Cardiac muscle cell (in vitro differentiated cells and primary cell): ENCODE measurements around the gene PRKCZ. TPM values are rescaled to one million over a fixed set of nuclear protein-coding genes. Genes with fewer than 3 reads are reported as not detected.

Source experiments
- DNase-seq, 2 donors: peaks; one replicate each; pipeline versions ENCODE4 v3.0.0 to v3.0.0-alpha.2; 2010 to 2017; ENCODE audit warnings: low read depth in 1 of 2, low spot score in 1 of 2
- H3K27ac ChIP-seq: fragments of 200-600 bp; sonication (generic); 2 replicates; pipeline ENCODE4 v1.5.1; 2016
- H3K27me3 ChIP-seq: fragments of 200-600 bp; sonication (generic); 2 replicates; pipeline ENCODE4 v1.6.0; 2016; ENCODE audit warnings: control low read depth
- H3K36me3 ChIP-seq: fragments of 200-600 bp; sonication (generic); 2 replicates; pipeline ENCODE4 v1.5.1; 2016; ENCODE audit warnings: control low read depth
- H3K4me1 ChIP-seq: fragments of 200-600 bp; sonication (generic); 2 replicates; pipeline ENCODE4 v1.8.1; 2017; ENCODE audit warnings: low read depth, mild to moderate bottlenecking, mixed run types
- H3K4me3 ChIP-seq: fragments of 200-600 bp; sonication (generic); 2 replicates; pipeline ENCODE4 v1.5.1; 2016; ENCODE audit warnings: mild to moderate bottlenecking
- H3K9me3 ChIP-seq: fragments of 200-600 bp; sonication (generic); 2 replicates; pipeline ENCODE4 v1.5.1; 2017; ENCODE audit warnings: low read depth, mild to moderate bottlenecking, control low read depth
- polyA plus RNA-seq: library from polyadenylated mRNA; unstranded; fragments of >200 nt; fragmentation: Nextera tagmentation; extraction: Ambion mirVana; gene quantifications from 2 replicates; pipeline ENCODE4 v1.2.1, GENCODE V29; 2016
- total RNA-seq: library from RNA; depleted of rRNA; stranded (reverse); fragments of >200 nt; gene quantifications from 2 replicates; pipeline ENCODE4 v1.2.3, GENCODE V29; 2016
- TF ChIP-seq, protein P1 (sequence below): IDR thresholded peaks from 2 replicates; pipeline ENCODE4 v1.5.1; 2012; ENCODE audit warnings: low read depth, mild to moderate bottlenecking, low read length

PRKCZ gene
- total and polyA plus RNA-seq, 2 experiments from 2014 or later = 44.6 to 50.9 TPM

DNA sequence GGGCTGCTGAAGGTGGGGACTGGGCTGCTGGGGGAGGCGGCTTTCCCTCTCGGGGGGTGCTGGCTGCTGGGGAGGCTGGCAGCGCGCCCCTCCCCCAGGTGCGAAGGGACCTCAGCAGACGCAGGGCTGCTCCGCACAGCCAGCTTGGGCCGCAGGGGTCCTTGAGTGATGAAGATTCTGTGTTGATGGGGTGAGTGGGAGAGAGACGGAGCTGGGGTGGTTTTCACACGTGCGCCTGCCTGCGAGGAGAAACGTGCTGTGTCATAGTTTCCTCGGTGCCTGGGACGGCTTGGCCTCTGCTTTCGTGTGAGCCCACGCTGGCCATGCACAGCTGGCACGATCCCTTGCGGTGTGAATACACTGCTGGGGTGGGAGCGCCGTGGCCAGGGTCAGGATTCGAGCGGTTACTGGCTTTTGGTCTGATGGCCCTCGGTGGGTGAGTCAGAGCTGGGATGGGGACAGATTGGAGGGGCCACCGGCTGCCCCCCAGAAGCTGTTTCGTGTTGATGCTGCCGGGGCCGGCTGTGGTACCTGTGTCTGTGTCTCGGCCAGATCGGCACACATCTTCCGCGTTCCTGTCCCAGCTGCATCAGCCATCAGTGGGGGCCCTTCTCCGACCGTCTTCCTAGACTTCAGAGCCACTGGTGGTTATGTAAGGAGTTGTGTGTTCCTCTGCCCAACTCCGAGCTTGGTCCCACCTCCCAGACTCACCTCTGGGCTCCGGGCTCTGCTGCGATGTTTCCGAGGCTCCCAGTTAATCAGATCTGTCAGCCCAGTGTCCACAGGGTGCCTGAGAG lies 24.9 kb downstream of the PRKCZ start:
- H3K9me3 ChIP-seq = no peaks in the 10 kb centered on the region
- no peak for DNase-seq
- no peak overlapping the region for H3K4me3 ChIP-seq
- H3K4me1 ChIP-seq = no peaks in the 10 kb centered on the region
- TF ChIP-seq, protein P1, sequence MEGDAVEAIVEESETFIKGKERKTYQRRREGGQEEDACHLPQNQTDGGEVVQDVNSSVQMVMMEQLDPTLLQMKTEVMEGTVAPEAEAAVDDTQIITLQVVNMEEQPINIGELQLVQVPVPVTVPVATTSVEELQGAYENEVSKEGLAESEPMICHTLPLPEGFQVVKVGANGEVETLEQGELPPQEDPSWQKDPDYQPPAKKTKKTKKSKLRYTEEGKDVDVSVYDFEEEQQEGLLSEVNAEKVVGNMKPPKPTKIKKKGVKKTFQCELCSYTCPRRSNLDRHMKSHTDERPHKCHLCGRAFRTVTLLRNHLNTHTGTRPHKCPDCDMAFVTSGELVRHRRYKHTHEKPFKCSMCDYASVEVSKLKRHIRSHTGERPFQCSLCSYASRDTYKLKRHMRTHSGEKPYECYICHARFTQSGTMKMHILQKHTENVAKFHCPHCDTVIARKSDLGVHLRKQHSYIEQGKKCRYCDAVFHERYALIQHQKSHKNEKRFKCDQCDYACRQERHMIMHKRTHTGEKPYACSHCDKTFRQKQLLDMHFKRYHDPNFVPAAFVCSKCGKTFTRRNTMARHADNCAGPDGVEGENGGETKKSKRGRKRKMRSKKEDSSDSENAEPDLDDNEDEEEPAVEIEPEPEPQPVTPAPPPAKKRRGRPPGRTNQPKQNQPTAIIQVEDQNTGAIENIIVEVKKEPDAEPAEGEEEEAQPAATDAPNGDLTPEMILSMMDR = no peak
- no peaks in the 10 kb centered on the region for H3K36me3 ChIP-seq
- no peaks in the 10 kb centered on the region for H3K27me3 ChIP-seq
- H3K27ac ChIP-seq = no peak overlapping the region

DNA sequence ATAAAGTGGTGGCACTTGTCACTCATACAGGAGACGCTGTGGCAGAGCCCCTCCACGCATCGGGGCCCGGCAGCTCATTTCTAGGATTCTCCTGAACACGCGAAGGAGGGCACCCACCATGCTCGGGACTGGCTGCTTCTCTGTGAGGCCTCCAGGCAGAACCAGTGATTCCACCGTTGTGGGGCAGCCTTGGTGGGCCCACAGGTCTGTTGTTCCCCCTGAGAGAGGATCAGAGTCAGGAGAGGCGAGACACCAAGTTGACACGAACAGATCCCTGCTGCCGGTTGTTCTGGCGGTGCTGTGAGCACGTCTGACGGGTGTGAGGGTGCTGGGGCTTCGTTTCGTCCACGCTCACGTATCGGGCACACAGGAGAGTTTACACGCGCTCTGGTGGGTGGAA lies 26.6 kb downstream of the PRKCZ start:
- H3K36me3 ChIP-seq = no peaks in the 10 kb centered on the region
- H3K27me3 ChIP-seq = no peaks in the 10 kb centered on the region
- DNase-seq = no peak
- no peaks in the 10 kb centered on the region for H3K9me3 ChIP-seq
- H3K27ac ChIP-seq = no peak overlapping the region
- no peaks in the 10 kb centered on the region for H3K4me1 ChIP-seq
- no peak overlapping the region for H3K4me3 ChIP-seq
- TF ChIP-seq, protein P1 = no peak

DNA sequence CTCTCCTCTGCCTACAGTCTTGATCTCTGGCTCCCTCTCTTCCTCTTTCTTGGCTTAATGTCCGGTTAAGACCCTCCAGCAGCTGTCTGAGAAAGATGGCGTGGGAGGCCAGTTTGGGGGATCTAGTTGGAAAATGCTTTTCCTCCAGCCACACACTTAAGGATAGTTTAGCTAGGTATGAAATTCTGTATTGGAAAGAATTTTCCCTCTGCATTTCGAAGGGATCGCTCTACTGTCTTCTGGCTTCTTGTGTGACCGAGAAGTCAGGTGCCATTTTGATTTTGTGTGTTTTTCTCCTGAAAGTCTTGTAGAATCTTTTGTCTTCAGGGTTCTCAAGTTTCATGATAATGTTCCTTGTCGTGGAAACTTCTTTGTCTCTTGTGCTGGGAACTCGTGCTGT lies 28.0 kb downstream of the PRKCZ start:
- H3K36me3 ChIP-seq = no peaks in the 10 kb centered on the region
- no peak overlapping the region for H3K27ac ChIP-seq
- H3K4me3 ChIP-seq = no peak overlapping the region
- no peaks in the 10 kb centered on the region for H3K4me1 ChIP-seq
- no peak for DNase-seq
- no peaks in the 10 kb centered on the region for H3K9me3 ChIP-seq
- TF ChIP-seq, protein P1 = no peak
- H3K27me3 ChIP-seq = no peaks in the 10 kb centered on the region

DNA sequence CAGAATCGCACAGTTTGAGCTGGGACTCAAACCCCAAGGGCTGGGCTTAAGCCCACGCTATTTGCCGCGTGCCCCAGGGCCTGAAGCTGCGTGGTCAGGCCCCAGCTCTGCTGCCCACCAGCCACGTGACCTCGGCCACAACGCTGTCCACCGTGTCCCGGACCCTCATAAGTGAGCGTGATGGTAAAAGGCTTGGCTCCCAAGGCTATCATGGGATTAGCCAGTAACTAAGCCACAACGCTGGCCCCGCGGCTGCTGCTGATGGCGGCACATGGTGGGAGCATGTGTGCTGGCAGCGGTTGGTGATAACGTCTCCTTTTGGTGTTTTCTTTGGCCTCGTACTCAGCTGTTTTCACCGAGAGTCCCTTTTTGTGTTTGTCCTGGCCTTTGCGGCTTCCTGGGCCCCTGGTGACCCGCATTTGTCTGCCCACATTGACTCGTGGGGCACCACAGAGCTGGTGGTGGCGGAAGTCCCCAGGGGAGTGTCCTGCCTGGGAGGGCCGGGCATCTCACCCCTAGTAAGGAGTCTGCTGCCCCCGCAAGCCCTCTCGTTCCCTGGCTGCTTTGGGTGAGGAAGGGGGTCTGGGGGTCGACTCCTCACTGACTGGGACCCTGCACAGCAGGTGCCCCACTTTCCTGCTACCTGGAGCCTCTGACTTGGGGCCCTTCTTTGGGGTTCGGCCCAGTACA lies 29.3 kb downstream of the PRKCZ start:
- Histone ChIP-seq H3K27ac (no peak overlapping the region), H3K36me3 (no peaks in the 10 kb centered on the region), H3K9me3 (no peaks in the 10 kb centered on the region), H3K4me1 (no peaks in the 10 kb centered on the region), H3K27me3 (no peaks in the 10 kb centered on the region), H3K4me3 (no peak overlapping the region)
- TF ChIP-seq, protein P1 = no peak
- no peak for DNase-seq

DNA sequence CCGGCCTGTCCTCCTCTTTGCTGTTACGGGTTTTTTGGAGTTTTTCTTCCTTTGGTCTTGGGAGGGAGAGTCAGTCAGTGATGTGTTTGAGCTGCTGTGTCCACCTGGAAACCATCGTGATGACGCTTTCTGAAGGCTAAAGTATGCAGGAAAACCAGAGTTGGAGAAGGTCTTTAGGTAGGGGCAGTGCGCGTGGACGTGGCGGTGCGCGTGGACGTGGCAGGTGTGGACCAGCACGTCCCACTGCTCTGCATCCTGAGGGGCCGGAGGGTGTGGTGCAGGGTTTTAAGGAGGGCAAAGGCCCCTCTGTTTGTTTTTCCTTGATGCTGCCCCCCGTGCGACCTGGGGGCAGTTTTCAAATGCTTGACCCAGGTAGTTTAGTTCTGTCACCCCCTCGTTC lies 29.9 kb downstream of the PRKCZ start:
- Histone ChIP-seq H3K27ac (no peak overlapping the region), H3K9me3 (no peaks in the 10 kb centered on the region), H3K36me3 (no peaks in the 10 kb centered on the region), H3K4me1 (no peaks in the 10 kb centered on the region), H3K27me3 (no peaks in the 10 kb centered on the region), H3K4me3 (no peak overlapping the region)
- TF ChIP-seq, protein P1 = no peak
- DNase-seq = no peak
